Measurements from ENCODE around the gene HS3ST5.
A peak's percentile ranks its signal among the peaks of the same experiment; 100 is the strongest.
"Not testable (repeated sequence)": the region's sequence is repeated elsewhere in the genome, so short reads cannot be mapped to it uniquely, and the experiment has no call there.

HS3ST5 gene

GRCh38 chr6:114033606-114034005 lies 309.2 kb downstream of the HS3ST5 start:
- peaks cover 0 to 21% of the 10 kb centered on the region in 2 donors for H3K27me3 Mint-ChIP-seq
- no peak for DNase-seq
- no peak overlapping the region for H3K4me3 Mint-ChIP-seq
- no peaks in the 10 kb centered on the region for H3K9me3 Mint-ChIP-seq
- H3K4me1 Mint-ChIP-seq (ENCODE audit: low read depth in 2 of 2), result no peaks in the 10 kb centered on the region
- no peak for ATAC-seq (replicated peaks)
- H3K36me3 Mint-ChIP-seq (ENCODE audit: insufficient read depth), result peaks cover 3% of the 10 kb centered on the region
- H3K27ac Mint-ChIP-seq, result no peak overlapping the region

DNA sequence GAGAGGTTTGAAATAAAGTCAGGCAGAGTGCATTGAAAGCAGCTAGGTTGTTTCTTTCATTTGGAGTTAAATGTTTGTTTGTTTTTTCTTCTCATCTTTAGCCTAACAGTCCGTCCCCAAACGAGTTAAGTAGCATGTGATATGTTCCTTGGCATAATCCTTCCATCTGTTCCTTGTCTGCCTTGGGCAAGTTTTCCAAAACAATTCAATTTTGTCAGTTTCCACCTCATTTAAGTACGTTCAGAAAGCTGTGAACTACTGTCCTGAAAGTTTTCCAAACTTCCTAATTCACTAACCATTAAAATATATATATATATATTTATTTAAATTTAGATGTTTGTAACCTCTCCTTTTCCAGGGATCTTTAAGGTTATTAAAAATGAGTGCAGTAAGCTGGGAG lies 310.1 kb downstream of the HS3ST5 start:
- H3K36me3 Mint-ChIP-seq (ENCODE audit: insufficient read depth), result peaks cover 3% of the 10 kb centered on the region
- H3K9me3 Mint-ChIP-seq, result no peaks in the 10 kb centered on the region
- DNase-seq (no peak), ATAC-seq (replicated peaks) (no peak)
- no peak overlapping the region for H3K27ac Mint-ChIP-seq
- no peak overlapping the region for H3K4me3 Mint-ChIP-seq
- H3K4me1 Mint-ChIP-seq (ENCODE audit: low read depth in 2 of 2), result no peaks in the 10 kb centered on the region
- peaks cover 0 to 21% of the 10 kb centered on the region in 2 donors for H3K27me3 Mint-ChIP-seq

DNA sequence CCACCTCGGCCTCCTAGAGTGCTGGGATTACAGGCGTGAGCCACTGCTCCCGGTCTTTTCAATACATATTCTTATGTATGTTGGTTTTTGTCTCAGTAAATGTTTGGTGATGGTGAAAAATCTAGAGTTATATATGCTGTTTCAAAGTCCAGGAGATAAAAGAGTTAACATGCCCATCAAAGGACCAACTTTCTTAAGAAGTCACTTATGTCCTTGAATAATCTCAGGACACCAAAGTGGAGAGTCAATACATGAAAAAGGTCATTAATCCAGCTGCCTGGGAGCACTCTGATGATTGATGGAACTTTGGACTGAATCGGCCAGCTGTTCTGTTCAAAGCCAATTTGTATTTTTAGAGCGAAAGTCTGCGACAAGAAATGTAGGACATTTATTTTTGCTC lies 312.1 kb downstream of the HS3ST5 start:
- H3K4me3 Mint-ChIP-seq, result no peak overlapping the region

GRCh38 chr6:114024746-114025145 lies 318.1 kb downstream of the HS3ST5 start:
- no peak for ATAC-seq (replicated peaks)
- Mint-ChIP-seq H3K9me3 (no peaks in the 10 kb centered on the region), H3K4me1 (ENCODE audit: low read depth in 2 of 2) (no peaks in the 10 kb centered on the region), H3K27me3 (peaks cover 13 to 26% of the 10 kb centered on the region in 2 donors), H3K36me3 (ENCODE audit: insufficient read depth) (peaks cover 3% of the 10 kb centered on the region), H3K4me3 (no peak overlapping the region), H3K27ac (no peak overlapping the region)
- DNase-seq, result no peak

More for the DNA sequence above, 312.1 kb downstream of the HS3ST5 start:
- no peak overlapping the region for H3K27ac Mint-ChIP-seq
- ATAC-seq (replicated peaks) (no peak), DNase-seq (no peak)
- peaks cover 3% of the 10 kb centered on the region for H3K36me3 Mint-ChIP-seq (ENCODE audit: insufficient read depth)
- peaks cover 9 to 16% of the 10 kb centered on the region in 2 donors for H3K27me3 Mint-ChIP-seq
- no peaks in the 10 kb centered on the region for H3K4me1 Mint-ChIP-seq (ENCODE audit: low read depth in 2 of 2)
- no peaks in the 10 kb centered on the region for H3K9me3 Mint-ChIP-seq

DNA sequence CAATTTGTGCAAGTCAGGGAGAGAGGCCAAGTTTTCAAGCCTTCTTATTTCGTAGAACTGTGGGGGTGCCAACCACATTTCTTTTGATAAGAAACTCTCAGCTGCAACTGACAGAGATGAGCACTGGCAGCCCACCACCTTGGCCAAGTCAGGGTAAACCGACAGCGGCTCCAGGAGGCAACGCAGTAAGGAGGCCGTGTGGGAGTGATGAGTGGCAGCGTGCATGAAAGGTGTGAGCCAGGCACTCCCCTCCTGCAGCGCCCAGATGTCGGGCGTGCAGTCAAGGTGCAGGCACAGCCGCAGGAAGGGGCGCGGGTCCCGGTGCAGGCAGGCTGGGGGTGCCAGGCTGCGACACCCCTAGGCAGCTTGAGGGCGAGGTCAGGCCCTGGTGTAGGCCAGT lies 322.6 kb downstream of the HS3ST5 start:
- no peaks in the 10 kb centered on the region for H3K9me3 Mint-ChIP-seq
- ATAC-seq (replicated peaks) (no peak), DNase-seq (no peak)
- no peak overlapping the region for H3K27ac Mint-ChIP-seq
- H3K4me1 Mint-ChIP-seq (ENCODE audit: low read depth in 2 of 2), result no peaks in the 10 kb centered on the region
- no peak overlapping the region for H3K4me3 Mint-ChIP-seq
- no peaks in the 10 kb centered on the region for H3K36me3 Mint-ChIP-seq (ENCODE audit: insufficient read depth)
- H3K27me3 Mint-ChIP-seq, result peaks cover 31 to 34% of the 10 kb centered on the region in 2 donors

GRCh38 chr6:114017146-114017545 lies 325.7 kb downstream of the HS3ST5 start:
- H3K27ac Mint-ChIP-seq; ATAC-seq (replicated peaks); H3K4me3 Mint-ChIP-seq; DNase-seq; H3K36me3 Mint-ChIP-seq (ENCODE audit: insufficient read depth); H3K4me1 Mint-ChIP-seq (ENCODE audit: low read depth in 2 of 2); H3K9me3 Mint-ChIP-seq: not testable (repeated sequence)
- H3K27me3 Mint-ChIP-seq, result peaks cover 25 to 27% of the 10 kb centered on the region in 2 donors

DNA sequence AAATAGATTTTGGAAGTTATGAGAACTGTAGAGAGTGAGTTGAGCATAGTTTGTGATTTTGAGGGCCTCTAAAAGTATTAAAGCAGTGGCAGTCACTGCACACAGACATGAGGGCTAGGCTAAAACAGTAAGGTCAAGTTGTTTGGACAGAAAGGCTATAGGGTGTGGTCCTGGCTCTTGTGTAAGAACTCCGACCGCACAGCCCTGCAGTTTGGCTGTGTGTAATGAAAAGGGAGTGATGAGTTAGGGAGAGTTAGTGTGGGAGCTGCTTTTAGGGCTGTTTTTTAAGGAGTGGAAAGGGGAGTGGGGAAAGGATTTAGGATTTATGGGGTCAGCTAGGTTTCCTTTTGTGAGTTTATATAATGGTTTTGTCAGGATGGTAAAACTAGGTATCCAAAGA lies 328.7 kb downstream of the HS3ST5 start:
- H3K4me1 Mint-ChIP-seq (ENCODE audit: low read depth in 2 of 2); H3K36me3 Mint-ChIP-seq (ENCODE audit: insufficient read depth); H3K9me3 Mint-ChIP-seq; H3K27ac Mint-ChIP-seq; H3K4me3 Mint-ChIP-seq; DNase-seq; ATAC-seq (replicated peaks): not testable (repeated sequence)
- H3K27me3 Mint-ChIP-seq, result peaks cover 18 to 24% of the 10 kb centered on the region in 2 donors

DNA sequence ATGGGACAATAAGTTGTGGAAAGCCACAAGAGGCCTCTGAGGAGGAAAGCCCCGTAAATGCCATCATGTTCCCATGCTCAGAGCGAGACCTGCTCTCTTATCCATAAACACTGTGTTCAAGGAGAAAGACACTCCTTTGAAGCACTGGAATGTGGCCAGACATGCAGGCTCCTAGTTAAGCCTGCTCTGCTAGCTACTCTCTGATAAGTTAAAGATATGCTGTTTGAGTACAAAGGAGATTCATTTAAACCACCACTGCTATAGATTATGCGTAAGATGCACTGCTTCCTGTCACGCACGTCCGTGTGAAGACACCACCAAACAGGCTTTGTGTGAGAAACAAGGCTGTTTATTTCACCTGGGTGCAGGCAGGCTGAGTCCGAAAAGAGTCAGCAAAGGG lies 331.3 kb downstream of the HS3ST5 start:
- not testable (repeated sequence) for ATAC-seq (replicated peaks); H3K4me3 Mint-ChIP-seq; H3K9me3 Mint-ChIP-seq; H3K36me3 Mint-ChIP-seq (ENCODE audit: insufficient read depth); DNase-seq; H3K27ac Mint-ChIP-seq
- peaks cover 6 to 14% of the 10 kb centered on the region in 2 donors for H3K4me1 Mint-ChIP-seq (ENCODE audit: low read depth in 2 of 2)
- peaks cover 14 to 32% of the 10 kb centered on the region in 2 donors for H3K27me3 Mint-ChIP-seq

DNA sequence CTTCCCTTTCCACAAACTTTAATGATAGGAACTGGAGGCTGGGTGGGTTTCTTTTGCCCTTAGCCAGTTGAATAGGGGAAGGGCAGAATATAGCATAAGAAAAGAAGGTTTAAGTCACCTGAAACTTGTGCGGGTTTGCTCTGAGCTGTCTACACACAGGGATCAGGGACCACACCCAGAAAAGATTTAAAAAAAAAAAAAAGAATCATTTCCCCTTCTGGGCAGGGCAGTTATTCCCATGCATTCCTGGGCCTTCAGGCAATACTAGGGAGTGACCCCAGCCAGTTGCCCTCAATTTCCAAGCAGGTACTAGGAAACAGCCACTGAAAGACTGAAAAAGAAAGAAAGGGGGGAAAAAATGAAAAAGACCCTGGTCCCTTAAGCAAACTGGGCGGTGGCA lies 332.3 kb downstream of the HS3ST5 start:
- ATAC-seq (replicated peaks) (no peak), DNase-seq (no peak)
- Mint-ChIP-seq H3K4me3 (no peak overlapping the region), H3K27me3 (peaks cover 16 to 22% of the 10 kb centered on the region in 2 donors), H3K36me3 (ENCODE audit: insufficient read depth) (no peaks in the 10 kb centered on the region), H3K27ac (no peak overlapping the region), H3K9me3 (no peaks in the 10 kb centered on the region), H3K4me1 (ENCODE audit: low read depth in 2 of 2) (peaks cover 6 to 14% of the 10 kb centered on the region in 2 donors)

- Mint-ChIP-seq H3K36me3 (ENCODE audit: insufficient read depth) (no peaks in the 10 kb centered on the region), H3K4me3 (no peak overlapping the region), H3K27me3 (peaks cover 25 to 28% of the 10 kb centered on the region in 2 donors), H3K9me3 (no peaks in the 10 kb centered on the region), H3K4me1 (ENCODE audit: low read depth in 2 of 2) (peaks cover 6 to 14% of the 10 kb centered on the region in 2 donors), H3K27ac (no peak overlapping the region)
- DNase-seq, result no peak
- no peak for ATAC-seq (replicated peaks)
Measured at GRCh38 chr6:114009192-114009591, 333.6 kb downstream of the HS3ST5 start.

- Mint-ChIP-seq H3K27me3 (peaks cover 25 to 28% of the 10 kb centered on the region in 2 donors), H3K27ac (no peak overlapping the region), H3K4me3 (no peak overlapping the region), H3K4me1 (ENCODE audit: low read depth in 2 of 2) (peaks cover 6 to 14% of the 10 kb centered on the region in 2 donors), H3K9me3 (no peaks in the 10 kb centered on the region), H3K36me3 (ENCODE audit: insufficient read depth) (no peaks in the 10 kb centered on the region)
- no peak for ATAC-seq (replicated peaks)
- no peak for DNase-seq
Measured at GRCh38 chr6:114008331-114008730, 334.5 kb downstream of the HS3ST5 start.

DNA sequence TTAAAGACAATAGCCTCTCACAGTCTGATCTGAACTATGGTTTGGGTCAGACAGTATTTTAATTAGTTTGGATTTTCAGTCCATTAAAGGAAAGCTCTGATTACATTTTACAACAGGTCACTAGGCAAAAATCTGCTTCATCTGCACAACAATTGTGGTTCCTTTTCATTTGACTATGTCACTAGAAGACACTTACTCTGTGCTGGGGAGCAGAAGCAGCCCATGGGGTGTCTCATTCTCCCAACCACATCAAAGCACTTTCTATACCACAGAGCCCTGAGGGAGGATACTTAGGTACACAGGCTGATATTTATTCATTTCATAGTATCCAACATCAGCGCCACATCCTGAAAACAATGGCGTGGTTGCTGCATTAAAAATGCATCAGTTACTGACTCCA lies 335.3 kb downstream of the HS3ST5 start:
- DNase-seq, result peak in 1 of 3 experiments; percentile 1
- Mint-ChIP-seq H3K4me3 (no peak overlapping the region), H3K27ac (no peak overlapping the region), H3K4me1 (ENCODE audit: low read depth in 2 of 2) (peaks cover 6 to 14% of the 10 kb centered on the region in 2 donors), H3K9me3 (no peaks in the 10 kb centered on the region), H3K27me3 (peaks cover 31 to 33% of the 10 kb centered on the region in 2 donors), H3K36me3 (ENCODE audit: insufficient read depth) (no peaks in the 10 kb centered on the region)
- peak; percentile 78 for ATAC-seq (replicated peaks)

Data from effector memory CD8-positive, alpha-beta T cell (primary cell).